22Rv1 (cell line): Measurements from ENCODE around the gene HSD11B1.

Experiments
- H3K27ac ChIP-seq: fragments of 450-650 bp; 2 replicates; pipeline ENCODE4 v1.5.1; 2017
- ZFX ChIP-seq: fragments of 450-650 bp; IDR thresholded peaks from 2 replicates; pipeline ENCODE4 v1.6.1; 2017; ENCODE audit warnings: antibody characterized with exemption, borderline replicate concordance
- TF ChIP-seq, protein P1 (sequence below): fragments of 450-650 bp; IDR thresholded peaks from 2 replicates; pipeline ENCODE4 v1.5.1; 2017; ENCODE audit warnings: mild to moderate bottlenecking

Gene HSD11B1

DNA sequence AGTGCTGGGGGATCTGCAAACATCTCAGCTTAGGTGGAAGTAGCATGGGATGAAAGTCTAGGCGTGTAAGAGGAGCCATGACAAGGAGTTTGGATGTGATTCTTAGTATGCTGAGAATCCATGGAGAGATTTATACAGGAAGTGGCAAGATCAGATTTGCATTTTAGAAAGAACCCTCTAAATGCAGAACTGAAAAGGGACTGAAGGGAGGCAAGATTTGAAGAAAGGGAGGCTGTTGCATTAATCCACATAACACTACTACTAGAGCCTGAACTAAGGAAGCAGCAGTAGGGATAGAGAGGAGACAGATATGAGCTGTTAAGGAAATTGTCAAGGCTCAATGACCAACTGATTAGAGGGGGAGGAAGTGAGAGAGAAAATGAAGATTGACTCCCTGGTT lies 69.9 kb downstream of the HSD11B1 start:
- no peak overlapping the region for H3K27ac ChIP-seq
- TF ChIP-seq ZFX: no peak
- TF ChIP-seq, protein P1, sequence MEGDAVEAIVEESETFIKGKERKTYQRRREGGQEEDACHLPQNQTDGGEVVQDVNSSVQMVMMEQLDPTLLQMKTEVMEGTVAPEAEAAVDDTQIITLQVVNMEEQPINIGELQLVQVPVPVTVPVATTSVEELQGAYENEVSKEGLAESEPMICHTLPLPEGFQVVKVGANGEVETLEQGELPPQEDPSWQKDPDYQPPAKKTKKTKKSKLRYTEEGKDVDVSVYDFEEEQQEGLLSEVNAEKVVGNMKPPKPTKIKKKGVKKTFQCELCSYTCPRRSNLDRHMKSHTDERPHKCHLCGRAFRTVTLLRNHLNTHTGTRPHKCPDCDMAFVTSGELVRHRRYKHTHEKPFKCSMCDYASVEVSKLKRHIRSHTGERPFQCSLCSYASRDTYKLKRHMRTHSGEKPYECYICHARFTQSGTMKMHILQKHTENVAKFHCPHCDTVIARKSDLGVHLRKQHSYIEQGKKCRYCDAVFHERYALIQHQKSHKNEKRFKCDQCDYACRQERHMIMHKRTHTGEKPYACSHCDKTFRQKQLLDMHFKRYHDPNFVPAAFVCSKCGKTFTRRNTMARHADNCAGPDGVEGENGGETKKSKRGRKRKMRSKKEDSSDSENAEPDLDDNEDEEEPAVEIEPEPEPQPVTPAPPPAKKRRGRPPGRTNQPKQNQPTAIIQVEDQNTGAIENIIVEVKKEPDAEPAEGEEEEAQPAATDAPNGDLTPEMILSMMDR: no peak

DNA sequence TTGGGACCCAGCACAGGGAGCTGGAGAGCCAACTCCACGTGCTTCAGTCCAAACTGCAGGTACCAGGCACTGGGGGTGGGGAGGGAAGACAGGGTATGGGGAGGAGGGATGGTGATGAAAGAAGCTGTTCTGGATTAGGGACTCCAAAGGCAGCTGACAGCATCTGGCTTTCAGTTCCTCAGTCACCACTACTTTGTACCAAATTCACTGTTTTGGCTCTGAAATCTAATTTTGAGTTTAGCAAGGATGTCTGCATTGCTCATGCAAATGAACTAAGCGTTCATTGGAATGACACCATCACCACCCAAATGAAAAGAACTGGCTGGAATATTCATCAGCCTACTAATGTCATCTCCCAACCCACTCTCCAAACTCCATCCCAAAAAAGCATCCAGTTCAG lies 71.0 kb downstream of the HSD11B1 start:
- no peak for TF ChIP-seq ZFX
- TF ChIP-seq, protein P1: no peak
- H3K27ac ChIP-seq: no peak overlapping the region

DNA sequence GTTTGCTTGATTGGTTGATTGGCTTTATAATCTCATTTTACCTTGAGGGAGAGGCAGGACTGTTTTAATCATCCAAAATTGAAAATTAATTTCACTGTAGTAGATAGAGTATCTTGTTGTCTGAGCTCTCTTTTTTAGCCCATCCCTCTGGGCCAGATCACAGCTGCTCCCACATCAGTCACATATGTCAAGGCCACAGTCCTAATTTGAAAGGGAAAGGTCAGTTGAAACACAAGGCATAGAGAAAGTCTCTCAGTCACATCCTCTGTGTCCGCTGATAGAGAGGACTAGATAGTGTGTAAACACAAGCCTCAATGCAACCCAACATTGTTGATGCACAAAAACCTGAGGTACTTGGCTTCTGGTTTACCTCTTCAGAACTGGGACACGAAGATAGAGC lies 72.9 kb downstream of the HSD11B1 start:
- TF ChIP-seq, protein P1: no peak
- TF ChIP-seq ZFX: no peak
- H3K27ac ChIP-seq: no peak overlapping the region

DNA sequence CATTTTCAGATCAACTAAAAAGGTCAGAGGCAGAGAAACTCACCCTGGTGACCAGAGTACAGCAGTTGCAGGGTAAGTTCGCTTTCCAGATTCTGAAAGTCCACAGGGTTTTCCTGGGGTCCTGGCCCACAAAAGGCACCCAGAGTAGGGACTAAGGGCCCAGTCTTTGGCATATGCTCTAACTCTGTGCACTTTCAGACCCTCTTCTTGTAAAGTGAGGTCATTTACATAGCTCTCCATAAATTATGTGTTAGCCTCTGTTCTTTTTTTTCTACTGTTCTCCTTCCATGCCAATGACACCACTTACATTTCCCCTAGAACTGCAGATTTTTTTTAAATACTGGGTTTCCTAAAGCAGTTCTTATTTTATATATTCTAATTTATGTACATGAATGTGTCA lies 73.5 kb downstream of the HSD11B1 start:
- H3K27ac ChIP-seq: no peak overlapping the region
- TF ChIP-seq ZFX: no peak
- TF ChIP-seq, protein P1: no peak

DNA sequence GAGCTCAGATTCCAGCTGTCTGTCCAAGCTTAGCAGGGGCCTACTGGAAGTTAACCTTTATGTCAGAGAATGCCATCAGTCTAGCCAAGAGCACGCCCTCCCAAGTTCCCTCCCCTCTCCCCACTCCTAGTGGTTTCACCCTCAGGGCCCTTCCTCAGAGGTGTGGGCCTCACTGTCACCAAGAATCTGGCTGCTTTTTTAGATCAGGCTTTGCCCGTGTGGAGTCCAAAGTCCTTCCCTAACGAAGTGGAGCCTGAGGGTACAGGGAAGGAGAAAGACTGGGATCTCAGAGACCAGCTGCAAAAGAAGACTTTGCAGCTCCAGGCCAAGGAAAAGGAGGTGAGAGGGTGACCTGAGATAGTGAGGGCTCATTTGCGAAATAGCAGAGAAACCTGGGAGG lies 75.6 kb downstream of the HSD11B1 start:
- no peak for TF ChIP-seq ZFX
- TF ChIP-seq, protein P1: no peak
- H3K27ac ChIP-seq: no peak overlapping the region

DNA sequence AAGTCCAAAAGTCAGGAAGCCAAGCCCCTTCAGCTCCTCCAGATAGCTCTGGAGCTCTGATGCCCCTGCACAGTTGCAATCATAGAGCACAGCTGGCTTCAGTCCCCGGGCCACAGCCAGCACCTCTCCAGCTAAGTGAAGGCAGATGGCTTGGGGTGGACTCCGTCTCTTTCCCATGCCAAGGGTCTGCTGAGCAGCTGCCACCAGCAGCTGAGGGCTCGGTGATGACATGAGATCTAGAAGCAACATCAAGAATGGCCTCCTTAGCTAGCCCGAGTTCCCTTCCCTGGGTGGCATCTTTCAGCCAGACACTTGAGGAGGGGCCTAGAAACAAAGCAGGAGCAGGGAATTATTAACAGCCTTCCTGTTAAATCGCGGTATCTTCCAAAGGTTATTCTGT lies 78.7 kb downstream of the HSD11B1 start:
- H3K27ac ChIP-seq: no peak overlapping the region

More for the DNA sequence above, 78.7 kb downstream of the HSD11B1 start:
- TF ChIP-seq ZFX: no peak
- TF ChIP-seq, protein P1: no peak
